ENCODE results near the gene TAF10. TPM values are rescaled to one million over a fixed set of nuclear protein-coding genes. Genes with fewer than 3 reads are reported as not detected.

The TAF10 gene
- total and polyA plus RNA-seq, 2 of the 13 experiments (the other 11 are each of a cell fraction or from before 2014, with no cell fraction given) = 71.3 to 134 TPM

GRCh38 chr11:6628526-6628925 lies 16.5 kb upstream of the TAF10 start:
- ATAC-seq (no peak), DNase-seq (ENCODE audit: low spot score) (no peak), FAIRE-seq (no peak)
- no peak overlapping the region for H3K9ac ChIP-seq (ENCODE audit: insufficient read depth, low read depth, low read length)
- intact Hi-C loops (cut with micrococcal nuclease; ENCODE audit: unreplicated experiment) (no loop called here), in situ Hi-C loops (cut with HindIII; ENCODE audit: extremely low pct_ligation_motif_present, low pct_unique_long_range_greater_than_20kb) (no loop called here)
- H2AFZ ChIP-seq (ENCODE audit: low read length) = no peak overlapping the region
- ChIA-PET POLR2A (no interaction called here), CTCF (ENCODE audit: low intra/inter-chr PET ratio, low total read pairs) (no interaction called here)
- no peak for TF ChIP-seq TFDP2 (CRISPR knock-in tag; IDR thresholded peaks at IDR 0.05)
- TF ChIP-seq ARNT2 (CRISPR knock-in tag; IDR thresholded peaks at IDR 0.05; ENCODE audit: low read depth) = no peak
- no peak for TF ChIP-seq CENPT (CRISPR knock-in tag; IDR thresholded peaks at IDR 0.05; ENCODE audit: low read depth)
- TF ChIP-seq NFAT5 (CRISPR knock-in tag; IDR thresholded peaks at IDR 0.05) = no peak
- no peak for TF ChIP-seq NFATC3 (CRISPR knock-in tag; IDR thresholded peaks at IDR 0.05)
- no peak for TF ChIP-seq RXRB (CRISPR knock-in tag; IDR thresholded peaks at IDR 0.05; ENCODE audit: borderline replicate concordance)
- no peak for TF ChIP-seq ZNF609 (CRISPR knock-in tag; IDR thresholded peaks at IDR 0.05; ENCODE audit: borderline replicate concordance)
- TF ChIP-seq GPBP1L1 (CRISPR knock-in tag; IDR thresholded peaks at IDR 0.05) = no peak
- TF ChIP-seq POGZ (CRISPR knock-in tag; IDR thresholded peaks at IDR 0.05) = no peak
- TF ChIP-seq NCOA1 (CRISPR knock-in tag; IDR thresholded peaks at IDR 0.05) = no peak
- TF ChIP-seq MAFF (IDR thresholded peaks at IDR 0.05; ENCODE audit: low read depth, low read length) = no peak
- no peak for TF ChIP-seq NRL (CRISPR knock-in tag; IDR thresholded peaks at IDR 0.05; ENCODE audit: borderline replicate concordance)
- H4K20me1 ChIP-seq (ENCODE audit: insufficient read depth, low read length) = no peaks in the 10 kb centered on the region
- H3K36me3 ChIP-seq (replicated peaks in 1 of 2; ENCODE audit: control insufficient read depth in 1 of 2, insufficient read depth in 2 of 2, low read length in 2 of 2) = no peaks in the 10 kb centered on the region
- 0% methylated on average over 1 of the region's 4 CpGs for WGBS (ENCODE audit: low lambda C conversion rate)
- H3K9me3 ChIP-seq (ENCODE audit: low read length) = no peaks in the 10 kb centered on the region
- BruUV-seq (replicated peaks) = no TSS peak
- H3K4me3 ChIP-seq (replicated peaks in 1 of 3; ENCODE audit: insufficient read depth in 1 of 3, low read depth in 2 of 3, low read length in 3 of 3) = no peak overlapping the region
- H3K79me2 ChIP-seq (ENCODE audit: insufficient read depth, low read length) = no peaks in the 10 kb centered on the region
- no peak overlapping the region for H3K27ac ChIP-seq (ENCODE audit: extremely low read length, insufficient read depth, low read length)
- H3K4me1 ChIP-seq (ENCODE audit: insufficient read depth, low read length) = peaks cover 18% of the 10 kb centered on the region
- H3K4me2 ChIP-seq (ENCODE audit: low read depth, low read length) = no peak overlapping the region
- H3K27me3 ChIP-seq (ENCODE audit: control insufficient read depth in 1 of 2, insufficient read depth in 2 of 2, low read length in 2 of 2) = peaks cover 14 to 76% of the 10 kb centered on the region in 2 experiments; a peak in 4 of 5 replicates

Measured in HepG2 (cell line).